Ascending aorta (tissue), 2 donors: ENCODE measurements around the gene DCPS. TPM values are rescaled to one million over a fixed set of nuclear protein-coding genes. Genes with fewer than 3 reads are reported as not detected.
A peak's percentile ranks its signal among the peaks of the same experiment; 100 is the strongest.

Experiments
- DNase-seq, 2 donors: peaks; one replicate each; pipeline ENCODE4 v3.0.0-alpha.2; 2019; ENCODE audit warnings: low spot score in 2 of 2
- H3K27ac ChIP-seq, 2 donors: fragments of 200-600 bp; sonication (generic); one replicate each; pipeline ENCODE4 v1.5.1; 2016 to 2017; ENCODE audit warnings: mild to moderate bottlenecking in 1 of 2
- H3K27me3 ChIP-seq: fragments of 200-600 bp; sonication (generic); one replicate; pipeline ENCODE4 v1.5.1; 2017
- H3K36me3 ChIP-seq, 2 donors: fragments of 200-600 bp; sonication (generic); one replicate each; pipeline ENCODE4 v1.5.1; 2016
- H3K4me1 ChIP-seq, 2 donors: fragments of 200-600 bp; sonication (generic); one replicate each; pipeline ENCODE4 v1.5.1; 2016 to 2017; ENCODE audit warnings: mild to moderate bottlenecking in 1 of 2
- H3K4me3 ChIP-seq, 2 donors: fragments of 200-600 bp; sonication (generic); one replicate each; pipeline ENCODE4 v1.5.1; 2016 to 2017; ENCODE audit warnings: mild to moderate bottlenecking in 1 of 2
- H3K9me3 ChIP-seq, 2 donors: fragments of 200-600 bp; sonication (generic); one replicate each; pipeline ENCODE4 v1.5.1; 2016
- CTCF ChIP-seq, 3 experiments: fragments of 200-600 bp in 2 of 3; fragments of 450-650 bp in 1 of 3; sonication (generic) in 2 of 3; IDR thresholded peaks; one replicate each; pipeline ENCODE4 v1.5.1; 2016 to 2019; ENCODE audit warnings: antibody characterized with exemption in 3 of 3, mild to moderate bottlenecking in 1 of 3, moderate library complexity in 1 of 3
- intact Hi-C: fragments of 100-400 bp; cut with DNase I; formaldehyde crosslinking; loops from one replicate; pipeline ENCODE4 v1.15.1; 2023
- total RNA-seq: library from RNA; depleted of rRNA; stranded (reverse); fragments of >200 nt; gene quantifications from one replicate; pipeline ENCODE4 v1.1.0, GENCODE V29; 2016

The DCPS gene
- total RNA-seq, 1 donor from 2014 or later, result 19.6 TPM

DNA sequence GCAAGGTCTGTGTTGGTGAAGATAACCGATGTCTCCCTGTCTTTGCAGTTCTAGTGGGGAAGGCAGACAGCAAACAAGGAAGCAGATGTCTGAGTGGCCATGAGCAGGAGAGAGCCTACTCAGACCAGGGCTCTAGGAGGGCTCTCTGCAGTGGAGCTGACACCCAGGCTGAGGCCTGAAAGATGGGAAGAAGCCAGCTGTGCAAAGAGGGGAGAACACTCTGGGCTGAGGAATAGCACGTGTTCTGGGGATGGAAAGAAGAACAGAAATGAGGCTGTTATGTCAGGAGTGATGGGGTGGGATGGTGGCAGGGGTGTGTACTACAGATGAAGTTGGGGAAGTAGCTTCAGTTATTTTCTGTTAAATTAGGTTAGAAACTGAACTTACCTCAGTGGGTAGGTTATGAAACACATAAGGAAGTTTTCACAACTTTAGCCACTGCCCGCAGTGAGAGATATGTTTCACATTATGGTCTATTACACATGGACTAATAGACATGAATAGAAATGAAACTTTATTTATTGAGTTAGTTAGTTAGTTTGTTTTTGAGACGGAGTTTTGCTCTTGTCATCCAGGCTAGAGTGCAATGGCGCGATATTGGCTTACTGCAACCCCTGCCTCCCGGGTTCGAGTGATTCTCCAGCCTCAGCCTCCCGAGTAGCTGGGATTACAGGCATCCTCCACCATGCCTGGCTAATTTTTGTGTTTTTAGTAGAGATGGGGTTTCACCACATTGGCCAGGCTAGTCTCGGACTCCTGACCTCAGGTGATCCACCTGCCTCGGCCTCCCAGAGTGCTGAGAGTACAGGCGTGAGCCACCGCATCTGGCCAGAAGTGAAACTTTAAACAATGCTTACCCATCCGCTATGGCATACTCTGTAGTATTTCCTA, 7.8 kb downstream of the DCPS start:
- Histone ChIP-seq H3K4me3 (no peak overlapping the region), H3K27ac (no peak overlapping the region), H3K27me3 (no peaks in the 10 kb centered on the region), H3K36me3 (peaks cover 3 to 4% of the 10 kb centered on the region in 2 donors), H3K4me1 (no peaks in the 10 kb centered on the region), H3K9me3 (no peaks in the 10 kb centered on the region)
- no peak for DNase-seq
- TF ChIP-seq CTCF (IDR thresholded peaks at IDR 0.05), result peak in 1 of 3 experiments; percentile 9
- intact Hi-C loops, result loop anchor here (2.0 kb wide), 1 partner anchor 37 kb away; no protein-coding TSS in a partner anchor

GRCh38 chr11:126312961-126313360, 9.1 kb downstream of the DCPS start:
- no peak for DNase-seq
- intact Hi-C loops, result no loop called here
- no peak overlapping the region for H3K27ac ChIP-seq

GRCh38 chr11:126313826-126314225, 10.0 kb downstream of the DCPS start:
- Histone ChIP-seq H3K36me3 (peaks cover 3 to 4% of the 10 kb centered on the region in 2 donors), H3K4me1 (peaks cover 5 to 11% of the 10 kb centered on the region in 2 donors), H3K9me3 (no peaks in the 10 kb centered on the region), H3K27me3 (no peaks in the 10 kb centered on the region), H3K4me3 (no peak overlapping the region), H3K27ac (no peak overlapping the region)
- DNase-seq, result no peak
- TF ChIP-seq CTCF (IDR thresholded peaks at IDR 0.05), result no peak
- intact Hi-C loops, result no loop called here

More at GRCh38 chr11:126312961-126313360, 9.1 kb downstream of the DCPS start:
- no peaks in the 10 kb centered on the region for H3K9me3 ChIP-seq
- peaks cover 3 to 4% of the 10 kb centered on the region in 2 donors for H3K36me3 ChIP-seq
- H3K4me3 ChIP-seq, result no peak overlapping the region
- H3K27me3 ChIP-seq, result no peaks in the 10 kb centered on the region
- H3K4me1 ChIP-seq, result peaks cover 0 to 6% of the 10 kb centered on the region in 2 donors
- no peak for TF ChIP-seq CTCF (IDR thresholded peaks at IDR 0.05)

GRCh38 chr11:126317432-126317755, 13.5 kb downstream of the DCPS start:
- Histone ChIP-seq H3K9me3 (no peaks in the 10 kb centered on the region), H3K36me3 (peaks cover 0 to 2% of the 10 kb centered on the region in 2 donors), H3K4me1 (peaks cover 5 to 11% of the 10 kb centered on the region in 2 donors), H3K4me3 (peak overlapping the region in 1 of 2 donors; percentile 53), H3K27me3 (no peaks in the 10 kb centered on the region), H3K27ac (peak overlapping the region; percentile 82 to 85)
- DNase-seq, result no peak
- intact Hi-C loops, result no loop called here
- no peak for TF ChIP-seq CTCF (IDR thresholded peaks at IDR 0.05)

- no peak for TF ChIP-seq CTCF (IDR thresholded peaks at IDR 0.05)
- Histone ChIP-seq H3K4me1 (peaks cover 5 to 11% of the 10 kb centered on the region in 2 donors), H3K9me3 (no peaks in the 10 kb centered on the region), H3K4me3 (peak overlapping the region; percentile 21 to 53), H3K27me3 (no peaks in the 10 kb centered on the region), H3K36me3 (no peaks in the 10 kb centered on the region), H3K27ac (peak overlapping the region; percentile 82 to 85)
- intact Hi-C loops, result no loop called here
- peak in 1 of 2 donors; percentile 88 for DNase-seq
These were observed 14.1 kb downstream of the DCPS start for GRCh38 chr11:126317756-126318573.
